HG02870 (cell line): ENCODE results near the gene TOX2.
A peak's percentile ranks its signal among the peaks of the same experiment; 100 is the strongest.

Experiments used
- ATAC-seq: cut with Tn5 transposase; IDR thresholded peaks from one replicate; pipeline ENCODE4 v1.9.1; 2021; ENCODE audit warnings: mild to moderate bottlenecking, moderate library complexity; ENCODE audit not compliant: unreplicated experiment

The TOX2 gene

DNA sequence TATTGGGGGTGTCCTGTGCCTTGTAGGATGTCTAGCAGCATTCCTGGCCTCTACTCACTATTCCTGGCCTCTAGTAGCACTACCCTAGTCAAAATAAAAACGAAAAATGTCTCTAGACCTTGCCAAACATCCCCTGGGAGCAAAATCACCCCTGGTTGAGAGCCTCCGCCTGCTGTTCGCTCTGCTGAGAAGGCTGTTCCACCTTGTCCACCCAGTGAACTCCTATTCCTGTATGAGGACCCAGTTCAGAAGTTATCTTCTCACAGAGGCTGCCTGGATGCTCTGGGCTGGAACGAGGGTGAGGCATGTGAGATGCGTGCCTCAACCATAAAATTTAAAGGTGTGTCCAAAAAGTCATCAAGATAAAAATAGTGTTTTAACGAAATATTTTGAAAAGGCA is 101.9 kb downstream of the TOX2 start:
- no peak for ATAC-seq

DNA sequence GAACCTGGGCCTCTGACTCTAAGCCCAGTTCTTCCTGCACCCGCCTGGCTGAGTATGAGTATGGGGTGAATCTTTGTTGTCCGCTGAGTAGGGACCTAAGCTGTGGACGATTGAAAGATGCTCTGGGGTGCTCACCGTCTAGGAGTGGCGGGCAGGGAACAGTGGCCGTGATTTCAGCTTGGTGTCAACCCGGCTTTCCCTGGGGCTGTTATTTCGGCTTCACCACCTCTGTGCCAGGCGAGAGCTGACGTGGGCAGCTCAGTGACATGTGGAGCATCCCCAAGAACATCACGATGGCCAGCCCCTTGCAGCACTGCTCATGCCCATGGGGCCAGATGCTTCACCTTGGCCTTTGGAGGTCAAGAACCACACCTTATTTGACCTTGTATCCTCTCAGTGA is 102.6 kb downstream of the TOX2 start:
- no peak for ATAC-seq

DNA sequence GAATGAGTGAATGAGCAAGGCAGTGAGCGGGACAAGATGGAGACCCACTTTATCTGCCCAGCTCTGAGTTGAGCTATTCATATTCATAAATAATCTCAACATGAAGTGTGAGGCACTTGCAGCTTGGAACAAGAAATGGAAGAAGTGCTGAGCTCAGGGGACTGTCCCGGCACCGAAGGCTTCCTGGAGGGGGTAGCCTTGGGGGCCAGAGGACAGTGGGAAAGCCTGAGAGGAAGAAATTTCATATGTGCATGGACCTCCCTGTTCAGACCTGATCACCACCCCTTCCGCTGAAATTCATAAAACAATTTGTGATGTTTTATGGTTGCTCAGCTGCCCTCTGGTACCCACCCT is 103.2 kb downstream of the TOX2 start:
- no peak for ATAC-seq

DNA sequence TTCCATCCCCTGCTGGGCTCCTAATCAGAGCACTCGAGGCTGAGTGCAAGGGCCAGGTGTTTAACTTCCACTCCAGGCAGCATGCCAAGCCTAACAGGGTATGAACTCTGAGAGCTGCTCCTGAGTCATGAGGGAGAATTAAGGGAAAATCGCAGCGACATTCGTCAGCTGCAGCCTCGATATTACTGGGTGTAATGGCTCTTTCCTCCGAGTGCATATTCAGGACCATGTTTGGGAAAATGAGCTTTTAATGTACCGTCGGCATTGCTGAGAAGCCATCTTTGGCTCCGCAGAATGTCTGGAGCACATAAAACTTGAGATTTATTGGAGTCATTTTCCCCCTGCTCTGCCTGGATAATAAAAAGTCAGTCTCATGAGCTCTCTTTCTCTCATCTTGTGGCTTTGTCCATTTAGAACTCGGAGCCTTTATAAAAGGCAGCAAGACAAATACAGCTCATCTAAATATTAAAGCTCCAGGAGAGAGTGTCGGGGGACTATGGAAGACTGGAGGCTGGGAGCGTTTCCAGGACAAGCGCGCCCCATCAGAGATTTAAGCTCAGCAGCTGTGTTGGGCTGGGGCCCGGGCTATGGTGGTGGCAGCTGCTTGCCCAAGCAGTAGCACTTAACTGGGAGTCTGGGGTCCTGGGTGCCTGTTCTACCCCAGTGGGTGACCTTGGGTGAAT is 103.7 kb downstream of the TOX2 start:
- no peak for ATAC-seq

DNA sequence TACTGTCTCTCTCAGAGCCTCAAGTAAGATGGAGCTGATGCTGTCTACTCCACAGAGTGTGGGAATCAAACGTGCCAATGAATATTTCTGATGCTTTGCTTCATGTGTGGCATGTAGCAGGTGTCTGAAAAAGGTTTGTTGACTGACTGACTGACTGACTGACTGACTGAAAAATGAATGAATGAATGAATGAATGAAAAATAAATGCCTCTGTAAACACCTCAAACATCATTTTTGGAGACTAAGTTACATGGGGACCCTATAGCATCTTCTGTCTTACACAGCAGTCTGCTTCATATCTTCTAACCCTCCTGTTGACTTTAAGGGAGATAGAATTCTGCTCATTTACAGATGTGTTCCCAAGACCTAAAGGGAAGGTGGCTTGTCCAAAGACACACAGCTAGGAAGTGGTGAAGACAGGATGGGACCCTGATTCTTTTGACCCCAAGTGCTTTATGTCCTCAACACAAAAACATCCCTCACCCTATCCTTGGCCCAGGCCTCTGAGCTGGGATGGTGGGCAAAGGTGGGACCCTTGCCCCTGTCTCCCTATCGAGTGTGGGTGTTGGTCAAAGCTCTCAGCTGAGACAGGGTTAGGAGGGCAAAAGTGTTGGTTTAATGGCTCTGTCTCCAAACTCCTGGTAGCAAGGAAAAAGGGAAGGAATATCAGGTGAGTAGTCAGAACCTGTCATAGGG is 104.4 kb downstream of the TOX2 start:
- no peak for ATAC-seq

DNA sequence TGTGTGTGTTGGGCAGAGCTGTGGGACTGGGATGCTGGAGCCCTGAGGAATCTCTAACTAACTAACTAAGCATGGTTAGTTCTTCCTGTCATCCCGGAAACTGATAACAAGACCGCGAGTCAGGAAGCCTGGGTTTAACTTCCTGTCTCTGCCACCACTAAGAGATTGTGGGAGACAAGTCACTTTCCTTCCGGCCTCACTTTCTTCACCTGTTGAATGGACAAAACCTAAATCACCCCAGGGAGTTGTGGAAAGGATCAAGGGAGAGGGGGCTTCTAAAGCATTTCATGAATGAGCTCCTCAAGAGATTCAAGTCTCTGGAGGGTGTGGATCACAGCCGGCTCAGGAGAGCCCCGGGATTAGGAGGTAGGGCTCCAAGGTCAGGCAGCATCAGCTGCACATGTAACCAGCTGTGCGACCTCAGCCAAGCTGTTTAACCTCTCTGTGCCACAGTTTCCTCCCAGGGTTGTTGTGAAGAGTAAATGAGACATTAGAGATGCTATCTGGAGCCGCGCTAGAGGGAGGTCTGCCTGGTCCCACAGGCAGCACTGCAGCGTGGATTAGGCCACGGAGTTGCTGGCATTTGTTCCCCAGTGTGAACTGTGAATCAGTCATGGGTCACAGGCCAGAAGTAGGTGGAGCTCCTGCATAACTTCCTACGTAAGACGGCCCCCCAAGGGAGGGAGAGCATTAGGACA is 105.1 kb downstream of the TOX2 start:
- ATAC-seq, result no peak

DNA sequence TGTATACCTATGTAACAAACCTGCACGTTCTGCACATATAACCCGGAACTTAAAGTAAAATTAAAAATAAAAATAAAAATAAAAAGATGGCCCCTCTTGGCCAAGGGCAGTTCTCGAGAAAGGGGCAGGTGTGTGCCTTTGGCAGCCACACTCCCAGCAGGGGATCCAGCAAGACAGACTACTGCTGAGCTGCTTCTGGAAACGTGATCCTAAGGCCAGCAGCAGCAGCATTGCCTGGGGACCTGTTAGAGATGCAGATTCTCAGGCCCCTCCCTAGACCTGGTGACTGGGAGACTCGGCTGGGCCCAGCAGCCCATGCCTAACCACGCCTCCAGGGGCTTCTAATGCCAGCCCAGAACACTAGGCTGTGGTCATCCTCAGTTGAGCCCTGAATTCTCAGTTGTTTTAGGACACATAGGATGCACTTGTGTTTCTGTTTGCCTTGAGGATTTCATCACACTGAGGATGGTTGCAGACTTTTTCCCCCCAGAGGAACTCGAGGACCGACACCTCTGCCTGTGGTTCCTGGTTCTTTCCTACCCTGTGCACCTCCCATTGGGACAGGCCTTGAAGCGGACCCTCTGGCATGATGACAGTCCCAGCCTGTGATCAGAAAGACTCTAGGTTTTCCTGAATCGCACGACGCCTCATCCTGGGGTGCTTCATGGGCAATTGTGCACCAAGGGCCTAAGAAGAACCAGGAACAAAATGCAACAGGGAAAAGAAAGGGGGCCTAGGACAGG is 105.9 kb downstream of the TOX2 start:
- no peak for ATAC-seq

DNA sequence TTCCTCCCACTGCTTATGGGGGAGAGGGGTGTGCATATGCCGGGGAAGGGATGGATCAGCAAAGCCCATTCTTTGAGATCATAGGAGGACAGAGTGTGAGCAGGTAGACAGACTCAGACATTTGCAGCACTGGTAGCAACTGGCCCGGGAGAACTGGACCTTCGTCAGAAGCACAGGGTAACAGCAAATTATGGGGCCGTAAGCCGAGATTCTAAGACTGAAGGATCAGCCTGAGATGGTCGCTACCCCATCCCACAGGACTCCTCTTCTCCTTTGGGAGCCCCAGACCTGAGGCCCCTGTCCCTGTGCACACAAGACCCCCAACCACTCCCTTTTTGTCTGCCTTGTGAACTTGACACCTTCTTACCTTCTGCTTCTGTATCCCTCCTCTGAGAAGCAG is 106.5 kb downstream of the TOX2 start:
- no peak for ATAC-seq

DNA sequence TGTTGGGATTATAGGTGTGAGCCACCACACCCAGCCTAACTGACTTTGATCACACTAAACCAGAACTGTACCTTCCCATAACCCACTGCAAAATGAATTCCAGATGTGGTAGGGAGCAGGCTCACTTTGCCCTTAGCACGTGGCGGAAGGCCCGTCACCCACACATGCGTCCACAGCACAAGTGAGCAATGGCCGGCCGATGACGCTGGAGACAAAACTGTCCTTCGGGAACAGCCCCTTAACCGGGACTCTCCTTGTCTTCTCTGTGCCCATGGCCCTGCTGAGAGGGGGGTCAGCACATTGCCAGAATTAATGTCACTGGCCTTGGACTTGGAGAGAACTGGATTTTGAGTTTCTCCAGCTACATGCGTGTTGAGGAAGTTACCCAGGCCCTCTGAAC is 107.2 kb downstream of the TOX2 start:
- no peak for ATAC-seq

DNA sequence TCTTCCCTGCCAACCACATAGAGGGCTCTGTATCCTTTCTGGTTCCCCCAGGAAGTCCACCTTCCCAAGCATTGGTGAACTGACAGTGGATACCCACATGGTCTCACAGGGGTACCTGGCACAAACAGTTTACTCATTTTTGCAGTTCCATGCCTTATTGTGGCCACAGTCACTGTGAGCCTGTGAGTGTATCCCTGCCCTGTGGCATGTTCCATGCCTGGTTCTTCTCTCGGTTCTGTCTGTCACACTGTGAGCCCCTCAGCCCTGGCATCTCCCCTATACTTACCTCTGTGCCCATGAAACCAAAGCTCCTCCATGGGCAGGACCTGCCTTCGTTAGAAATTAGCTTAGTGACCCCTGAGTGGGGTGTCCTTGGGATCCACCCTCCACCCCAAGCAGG is 107.8 kb downstream of the TOX2 start:
- no peak for ATAC-seq

DNA sequence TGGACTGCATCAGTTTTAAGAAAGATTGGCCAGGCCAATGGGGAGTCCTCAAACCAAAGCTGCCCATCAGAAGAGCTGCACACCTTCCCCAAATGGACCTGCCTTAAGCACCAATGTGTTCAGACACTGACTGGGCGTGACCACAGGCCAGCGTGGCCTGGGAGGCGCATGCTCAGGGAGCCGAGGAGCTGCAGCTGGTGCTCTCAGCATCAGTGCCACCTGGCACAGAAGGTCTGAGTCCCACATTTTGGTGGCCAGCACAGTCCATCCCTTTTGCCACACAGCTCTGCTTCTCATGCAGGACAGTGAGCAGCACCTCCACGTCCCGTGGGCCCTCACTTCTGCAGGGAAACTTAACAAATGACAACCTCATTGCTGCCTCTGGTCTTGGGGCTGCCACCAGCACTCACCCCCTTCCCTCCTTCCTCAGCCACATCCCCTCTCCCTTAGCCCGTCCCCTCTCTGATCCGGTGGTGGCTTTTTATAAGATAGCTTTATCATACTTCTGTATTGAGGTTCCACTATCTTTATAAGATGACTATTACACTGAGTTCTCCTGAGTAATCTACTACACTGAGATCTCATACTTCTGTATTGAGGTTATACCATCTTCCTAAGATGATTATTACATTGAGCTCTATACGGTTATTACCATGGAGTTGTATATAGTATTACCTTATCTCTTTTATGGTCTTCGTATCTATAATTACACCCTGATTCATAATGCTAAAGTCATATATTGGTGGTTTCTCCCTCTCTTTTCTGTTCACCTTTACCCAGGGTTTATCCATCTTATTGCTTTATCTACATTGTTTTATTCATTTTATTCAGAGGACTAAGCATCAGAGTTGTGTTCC is 109.1 kb downstream of the TOX2 start:
- no peak for ATAC-seq

DNA sequence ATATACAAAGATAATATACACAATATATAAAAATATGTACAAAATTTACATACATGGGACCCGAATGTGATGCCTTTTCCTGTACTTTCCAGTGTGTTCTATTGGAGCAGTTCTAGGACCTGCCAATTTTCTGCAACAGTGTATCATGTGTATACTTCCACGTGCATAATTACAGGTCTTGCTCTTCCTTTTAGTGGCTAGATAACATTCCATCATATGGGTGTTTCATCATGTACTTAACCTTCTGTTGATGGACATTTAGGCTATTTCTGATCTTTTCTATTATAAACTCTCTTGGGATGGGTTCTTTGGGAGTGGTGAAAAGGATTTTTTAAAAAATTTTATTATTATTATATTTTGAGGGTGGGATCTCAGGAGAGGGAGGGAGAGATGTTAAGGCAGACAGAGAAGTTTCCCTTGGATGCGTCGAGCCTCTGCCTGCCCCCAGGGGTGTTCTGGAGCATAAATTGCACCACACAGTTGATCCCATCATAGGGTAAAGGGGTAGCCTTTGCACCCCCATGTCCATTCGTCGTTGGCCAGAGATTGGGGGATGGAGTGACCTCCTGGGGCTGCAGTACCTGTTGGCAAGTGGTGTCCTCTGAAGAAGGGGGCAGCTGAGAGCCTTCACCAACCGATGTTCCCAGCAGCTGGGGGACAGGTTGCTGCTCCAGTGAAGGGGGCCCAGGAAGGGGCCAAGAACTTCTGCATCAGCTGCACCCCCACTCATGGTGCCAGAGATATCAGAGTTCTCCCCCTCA is 110.3 kb downstream of the TOX2 start:
- no peak for ATAC-seq

DNA sequence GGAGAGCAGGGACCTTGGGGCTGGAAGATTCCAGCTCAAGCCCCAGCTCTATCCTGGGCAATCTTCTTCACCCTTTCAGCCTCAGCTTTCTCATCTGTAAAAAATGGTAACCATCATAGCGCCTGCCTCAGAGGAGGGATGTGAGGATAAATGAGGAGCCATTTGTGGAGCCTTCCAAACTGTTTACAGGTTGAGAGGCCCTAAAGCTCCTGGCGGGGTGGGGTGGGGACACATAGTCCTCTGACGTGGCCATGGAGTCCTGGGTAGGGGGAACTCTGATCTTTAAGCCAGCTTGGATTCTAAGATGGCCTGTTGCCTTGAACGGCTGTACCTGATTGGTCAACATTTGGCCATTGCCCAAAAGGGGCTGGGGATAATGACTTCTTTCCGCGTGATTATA is 111.1 kb downstream of the TOX2 start:
- ATAC-seq, result no peak

DNA sequence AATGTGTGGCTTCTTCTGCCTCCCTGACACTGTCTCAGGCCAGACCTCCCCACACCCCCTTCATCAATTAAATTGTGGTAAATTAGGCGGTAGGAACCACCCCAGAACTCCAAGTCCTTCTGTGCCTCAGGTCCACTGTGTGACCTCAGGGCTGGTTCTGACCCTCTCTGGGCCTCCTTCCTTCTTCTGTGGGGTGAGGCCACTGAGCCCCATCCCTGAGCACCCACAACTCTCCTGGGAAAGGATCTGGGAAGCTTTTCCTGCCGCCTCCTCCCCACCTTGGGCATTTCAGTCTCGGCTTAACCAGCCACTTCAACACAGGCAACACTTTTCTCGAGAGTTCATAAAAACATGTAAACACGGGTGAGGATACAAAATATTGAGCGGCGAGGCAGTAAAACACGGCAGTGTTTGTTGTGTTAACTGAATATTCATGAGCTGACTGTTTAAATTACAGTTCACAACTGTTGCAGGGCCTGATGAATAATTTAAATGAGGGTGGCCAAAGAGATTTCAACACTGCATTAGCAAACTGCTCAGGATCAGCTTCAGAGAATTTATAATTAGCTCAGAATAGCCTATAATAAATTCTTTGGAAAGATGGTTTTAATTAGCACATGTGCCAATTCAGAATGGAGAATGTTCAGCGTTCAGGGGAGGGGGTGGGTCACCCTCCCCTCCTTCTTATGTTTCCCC is 112.1 kb downstream of the TOX2 start:
- ATAC-seq, result no peak

DNA sequence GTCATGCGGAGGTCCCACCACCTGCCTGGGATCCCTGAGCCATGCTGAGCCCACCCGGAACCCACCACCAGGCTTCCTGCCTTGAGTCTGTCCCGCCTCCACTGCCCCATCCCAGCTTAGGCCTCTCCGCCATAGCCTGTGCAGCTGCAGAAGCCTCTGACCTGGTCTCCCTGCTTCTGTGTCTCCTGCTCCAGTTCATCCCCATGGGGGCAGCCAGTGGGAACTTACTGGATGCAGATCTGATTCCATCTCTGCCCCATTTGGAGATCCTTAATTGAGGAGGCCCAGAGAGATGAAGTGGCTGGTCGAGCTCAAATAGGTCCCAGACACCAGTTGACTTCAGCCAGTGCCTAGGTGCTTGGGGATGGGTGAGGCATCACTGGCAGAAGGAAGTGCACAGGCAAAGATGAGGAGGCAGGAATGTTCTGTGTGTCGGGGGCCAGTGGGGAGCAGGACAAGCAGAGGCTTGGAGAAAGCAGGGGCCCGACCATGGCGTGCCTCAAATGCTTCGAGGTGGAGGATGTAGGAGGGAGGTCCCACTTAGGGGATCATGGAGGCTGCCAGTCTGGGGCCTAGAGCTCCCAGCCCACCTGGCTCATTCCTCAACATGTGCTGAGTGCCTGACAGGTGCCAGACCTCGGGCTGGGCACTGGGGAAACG is 112.8 kb downstream of the TOX2 start:
- no peak for ATAC-seq

DNA sequence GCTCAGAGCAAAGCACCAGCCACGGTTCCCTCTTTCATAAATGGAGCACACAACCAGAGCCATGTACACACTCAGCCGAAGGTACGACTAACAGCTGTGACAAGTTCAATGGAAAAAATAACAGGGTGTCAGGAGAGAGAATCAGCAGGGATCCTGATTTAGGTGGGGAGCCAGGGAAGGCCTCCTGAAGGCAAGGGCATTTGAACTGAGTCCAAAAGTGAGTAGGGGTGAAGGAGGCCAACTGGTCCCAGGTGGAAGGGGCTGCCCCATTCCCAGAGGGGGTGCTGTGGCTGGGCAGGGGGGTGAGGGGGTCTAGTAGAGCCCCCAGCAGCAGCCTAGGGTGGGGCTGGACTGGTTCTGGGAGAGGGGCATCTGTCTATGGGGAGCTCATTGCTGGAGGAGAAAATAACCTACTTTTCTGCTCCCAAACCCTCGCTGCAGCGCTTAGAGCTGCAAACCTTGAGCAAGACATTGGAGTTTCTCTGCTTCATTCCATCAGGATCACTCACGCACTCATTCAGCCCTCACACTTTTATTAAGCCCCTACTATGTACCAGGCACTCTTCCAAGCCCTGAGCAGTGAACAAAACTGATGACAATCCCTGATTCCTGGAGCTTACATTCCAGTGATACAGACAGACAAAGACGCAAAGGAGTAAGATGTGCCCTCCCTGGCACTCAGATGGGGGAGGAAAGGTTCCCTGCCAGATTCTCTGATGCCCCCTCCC is 113.5 kb downstream of the TOX2 start:
- ATAC-seq, result no peak

DNA sequence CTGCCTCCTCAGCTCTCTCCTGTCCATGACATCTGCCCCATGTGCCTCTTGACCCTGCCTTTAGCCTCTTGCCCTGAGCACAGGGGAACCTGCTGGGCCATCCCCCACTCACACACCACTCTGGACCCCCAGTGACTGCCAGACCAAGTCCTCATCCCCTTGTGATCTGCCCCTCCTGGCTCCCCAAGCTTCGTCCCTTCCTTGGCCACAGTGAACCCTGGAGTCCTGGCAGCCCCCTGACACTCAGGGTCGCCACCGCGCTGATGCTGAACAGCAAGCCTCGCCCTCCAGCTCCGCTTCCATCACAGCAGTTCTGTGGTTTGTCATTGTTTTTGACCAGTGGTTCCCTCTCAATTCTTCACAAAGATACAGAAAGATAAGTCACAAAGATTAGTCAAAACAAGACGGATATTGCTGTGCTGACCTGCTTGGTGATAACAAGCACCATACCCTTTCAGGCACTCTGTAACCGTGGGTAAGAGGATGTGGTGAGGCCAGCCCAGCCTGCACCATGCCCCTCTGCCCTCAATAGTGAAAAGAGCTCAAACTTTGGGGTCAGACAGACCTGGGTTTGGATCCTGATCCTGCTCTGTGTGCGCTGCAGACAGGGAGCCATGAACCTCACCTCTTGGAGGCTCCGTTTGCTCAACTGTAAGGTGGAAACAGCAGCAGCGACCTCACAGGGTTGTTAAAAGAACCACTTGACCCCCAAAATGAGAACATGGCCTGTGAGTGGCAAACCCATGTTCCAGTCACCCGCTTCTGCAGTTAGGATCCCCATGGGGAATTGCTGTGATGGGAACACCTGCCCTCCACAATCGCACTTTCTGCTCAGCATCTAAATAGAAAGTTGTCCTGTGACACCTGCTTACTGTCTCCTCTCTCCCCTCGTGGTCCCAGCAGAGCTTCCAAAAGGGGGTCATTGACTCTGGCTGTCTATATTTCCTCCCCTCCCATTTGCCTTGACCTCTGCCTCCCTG is 114.5 kb downstream of the TOX2 start:
- ATAC-seq, result peak; percentile 68
